Measurements from ENCODE around the gene ABHD5.

The ABHD5 gene

GRCh38 chr3:43718296-43718695 is 27.6 kb downstream of the ABHD5 start:
- DNase-seq = no peak

- no peak for DNase-seq
Measured at GRCh38 chr3:43723121-43723734, 32.5 kb downstream of the ABHD5 start.

GRCh38 chr3:43726521-43726920 is 35.8 kb downstream of the ABHD5 start:
- DNase-seq = peak in 1 of 58 donors; percentile 5

GRCh38 chr3:43727930-43728329 is 37.2 kb downstream of the ABHD5 start:
- DNase-seq = no peak

- DNase-seq = no peak
Measured at GRCh38 chr3:43728476-43728875, 37.7 kb downstream of the ABHD5 start.

GRCh38 chr3:43728947-43729346 is 38.2 kb downstream of the ABHD5 start:
- DNase-seq = no peak

- no peak for DNase-seq
Measured at GRCh38 chr3:43729707-43730414, 39.1 kb downstream of the ABHD5 start.

- DNase-seq = no peak
Measured at GRCh38 chr3:43732747-43733425, 42.1 kb downstream of the ABHD5 start.

- peak in 12 of 58 donors; percentile 3 to 26 (median 9) for DNase-seq
Measured at GRCh38 chr3:43733459-43734384, 43.0 kb downstream of the ABHD5 start.

- no peak for DNase-seq
Measured at GRCh38 chr3:43734685-43735084, 43.9 kb downstream of the ABHD5 start.

- no peak for DNase-seq
Measured at GRCh38 chr3:43735618-43736017, 44.9 kb downstream of the ABHD5 start.

GRCh38 chr3:43736558-43737440 is 46.1 kb downstream of the ABHD5 start:
- DNase-seq = no peak

GRCh38 chr3:43738305-43738704 is 47.6 kb downstream of the ABHD5 start:
- no peak for DNase-seq

GRCh38 chr3:43742920-43743319 is 52.2 kb downstream of the ABHD5 start:
- no peak for DNase-seq

- DNase-seq = no peak
Measured at GRCh38 chr3:43747641-43748040, 56.9 kb downstream of the ABHD5 start.

- peak in 12 of 58 donors; percentile 9 to 51 (median 18) for DNase-seq
Measured at GRCh38 chr3:43748179-43748578, 57.4 kb downstream of the ABHD5 start.

- DNase-seq = no peak
Measured at GRCh38 chr3:43748645-43749044, 57.9 kb downstream of the ABHD5 start.

GRCh38 chr3:43752905-43753304 is 62.2 kb downstream of the ABHD5 start:
- DNase-seq = no peak

GRCh38 chr3:43753741-43754715 is 63.3 kb downstream of the ABHD5 start:
- no peak for DNase-seq

Measured in anterior cingulate cortex (tissue), 58 donors.